ENCODE results near the gene CHMP6. TPM values are rescaled to one million over a fixed set of nuclear protein-coding genes. Genes with fewer than 3 reads are reported as not detected.
A peak's percentile ranks its signal among the peaks of the same experiment; 100 is the strongest.

CHMP6 gene
- total and polyA plus RNA-seq, 4 donors: 9.6 to 24.0 (median 16.7) TPM

DNA sequence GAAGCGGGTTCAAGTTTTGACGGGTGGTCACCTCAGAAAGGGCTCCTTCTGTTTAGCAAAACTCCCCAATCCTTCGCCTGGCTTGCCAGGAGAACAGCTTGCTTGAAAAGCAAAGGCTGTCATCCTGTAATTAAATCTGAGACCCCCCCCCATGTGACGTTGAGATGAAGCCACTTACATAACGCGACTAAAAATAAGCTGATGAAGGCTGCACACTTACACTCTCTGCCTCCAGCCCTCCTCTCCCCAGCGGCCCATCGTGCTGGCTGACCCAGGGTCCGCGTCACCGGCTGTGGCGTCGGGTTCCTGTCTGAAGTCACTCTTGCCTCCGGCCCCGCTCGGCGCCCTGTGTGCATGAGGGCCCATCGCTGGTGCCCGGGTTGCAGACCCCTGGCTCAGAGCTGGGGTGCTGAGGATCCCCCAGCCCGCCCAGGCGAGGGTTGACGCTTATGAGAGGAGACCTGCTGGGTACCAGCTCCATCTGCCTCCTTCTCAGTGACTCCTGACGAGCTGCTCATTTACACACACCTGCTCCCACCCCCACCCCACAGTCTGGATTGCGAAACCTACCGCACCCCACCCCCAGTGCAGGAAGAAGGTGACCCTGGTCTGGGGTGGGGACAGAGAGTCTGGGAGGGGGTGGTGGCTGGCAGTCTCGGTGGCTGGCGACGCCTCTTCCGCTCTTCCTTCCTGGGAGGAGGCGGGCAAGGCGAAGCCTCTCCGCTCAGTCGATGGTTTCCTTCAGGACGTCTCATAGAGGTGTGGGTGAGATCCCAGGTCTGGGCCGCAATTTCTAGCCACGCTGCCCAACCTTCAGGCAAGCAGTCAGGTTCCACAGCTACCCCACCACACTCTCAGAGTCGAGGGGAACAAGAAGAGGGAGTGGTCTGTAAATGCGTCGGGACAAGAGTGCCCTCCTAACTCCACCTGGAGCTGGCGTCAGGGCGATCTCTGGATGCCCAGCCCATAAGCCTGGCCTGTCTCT is 40.2 kb downstream of the CHMP6 start:
- peaks cover 10 to 53% (median 31%) of the 10 kb centered on the region in 4 donors for H3K4me1 ChIP-seq (ENCODE audit: control insufficient read depth in 4 of 4, insufficient read depth in 4 of 4, low read length in 3 of 4)
- TF ChIP-seq HNF4A (conservative IDR thresholded peaks at IDR 0.05) (no peak), NR2F2 (IDR thresholded peaks at IDR 0.05) (peak; percentile 4)
- H3K36me3 ChIP-seq (ENCODE audit: control insufficient read depth in 4 of 4, insufficient read depth in 3 of 4, low read depth in 1 of 4, low read length in 3 of 4): no peaks in the 10 kb centered on the region
- H3K27me3 ChIP-seq (ENCODE audit: control insufficient read depth in 4 of 4, insufficient read depth in 4 of 4, low read length in 3 of 4): no peaks in the 10 kb centered on the region
- peak overlapping the region; percentile 37 to 77 for H3K27ac ChIP-seq (ENCODE audit: low read depth in 1 of 2, low read length in 2 of 2)
- DNase-seq (ENCODE audit: low spot score): no peak
- H3K9me3 ChIP-seq (ENCODE audit: control insufficient read depth in 4 of 4, low read length in 3 of 4): no peaks in the 10 kb centered on the region
- no peak overlapping the region for H3K4me3 ChIP-seq (ENCODE audit: low read depth in 1 of 3, low read length in 3 of 3)
- 77% methylated on average over 41 of the region's 41 CpGs for WGBS
- H3K9ac ChIP-seq (ENCODE audit: low read depth in 1 of 2, low read length in 2 of 2): peak overlapping the region in 1 of 2 donors; percentile 32

DNA sequence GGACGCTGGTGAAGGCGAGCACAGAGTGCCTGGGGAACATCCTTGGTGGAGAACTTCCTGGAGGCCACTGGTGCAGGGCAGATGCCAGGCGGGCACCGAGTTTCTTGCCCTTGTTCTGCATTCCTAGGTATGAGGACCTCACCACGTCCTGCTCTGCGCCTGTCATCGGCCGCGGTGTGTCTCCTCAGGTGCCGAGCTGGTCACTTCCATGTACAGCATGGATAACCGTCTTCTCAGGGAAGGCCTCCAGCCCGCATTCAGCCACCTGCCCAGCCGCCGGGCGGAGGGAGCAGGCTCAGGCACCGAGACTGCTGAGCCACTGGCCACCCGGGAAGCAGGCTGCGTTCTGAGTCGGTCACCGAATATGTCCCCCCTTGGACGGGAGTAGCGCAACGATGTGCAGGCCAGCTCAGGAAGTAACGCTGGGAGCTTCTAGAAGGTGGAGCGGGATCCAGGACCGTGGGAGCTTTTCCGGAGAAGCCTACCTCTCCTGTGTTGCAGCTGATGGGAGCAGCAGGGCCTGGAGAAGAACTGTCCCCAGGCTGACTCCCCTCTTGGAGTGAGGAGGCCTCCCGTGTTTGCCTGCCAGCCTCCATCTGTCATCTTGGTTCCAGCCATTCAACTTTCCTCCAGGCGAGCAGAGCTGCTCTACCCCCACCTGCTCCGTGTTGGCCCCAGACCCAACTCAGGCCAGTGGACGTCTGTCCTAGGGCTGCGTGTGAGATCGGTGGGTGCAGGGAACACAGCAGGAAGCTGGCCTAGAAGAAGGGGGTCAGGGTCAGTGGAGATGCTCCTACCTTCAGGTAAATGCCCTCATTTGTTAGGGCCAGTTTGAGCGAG is 41.2 kb downstream of the CHMP6 start:
- Histone ChIP-seq H3K9ac (ENCODE audit: low read depth in 1 of 2, low read length in 2 of 2) (peak overlapping the region in 1 of 2 donors; percentile 47), H3K9me3 (ENCODE audit: control insufficient read depth in 4 of 4, low read length in 3 of 4) (no peaks in the 10 kb centered on the region), H3K4me1 (ENCODE audit: control insufficient read depth in 4 of 4, insufficient read depth in 4 of 4, low read length in 3 of 4) (peaks cover 15 to 61% (median 39%) of the 10 kb centered on the region in 4 donors), H3K36me3 (ENCODE audit: control insufficient read depth in 4 of 4, insufficient read depth in 3 of 4, low read depth in 1 of 4, low read length in 3 of 4) (no peaks in the 10 kb centered on the region), H3K27ac (ENCODE audit: low read depth in 1 of 2, low read length in 2 of 2) (peak overlapping the region in 1 of 2 donors; percentile 61), H3K4me3 (ENCODE audit: low read depth in 1 of 3, low read length in 3 of 3) (no peak overlapping the region), H3K27me3 (ENCODE audit: control insufficient read depth in 4 of 4, insufficient read depth in 4 of 4, low read length in 3 of 4) (no peaks in the 10 kb centered on the region)
- WGBS: 87% methylated on average over 34 of the region's 34 CpGs
- no peak for TF ChIP-seq TAF1 (conservative IDR thresholded peaks at IDR 0.05)
- TF ChIP-seq, protein P1, sequence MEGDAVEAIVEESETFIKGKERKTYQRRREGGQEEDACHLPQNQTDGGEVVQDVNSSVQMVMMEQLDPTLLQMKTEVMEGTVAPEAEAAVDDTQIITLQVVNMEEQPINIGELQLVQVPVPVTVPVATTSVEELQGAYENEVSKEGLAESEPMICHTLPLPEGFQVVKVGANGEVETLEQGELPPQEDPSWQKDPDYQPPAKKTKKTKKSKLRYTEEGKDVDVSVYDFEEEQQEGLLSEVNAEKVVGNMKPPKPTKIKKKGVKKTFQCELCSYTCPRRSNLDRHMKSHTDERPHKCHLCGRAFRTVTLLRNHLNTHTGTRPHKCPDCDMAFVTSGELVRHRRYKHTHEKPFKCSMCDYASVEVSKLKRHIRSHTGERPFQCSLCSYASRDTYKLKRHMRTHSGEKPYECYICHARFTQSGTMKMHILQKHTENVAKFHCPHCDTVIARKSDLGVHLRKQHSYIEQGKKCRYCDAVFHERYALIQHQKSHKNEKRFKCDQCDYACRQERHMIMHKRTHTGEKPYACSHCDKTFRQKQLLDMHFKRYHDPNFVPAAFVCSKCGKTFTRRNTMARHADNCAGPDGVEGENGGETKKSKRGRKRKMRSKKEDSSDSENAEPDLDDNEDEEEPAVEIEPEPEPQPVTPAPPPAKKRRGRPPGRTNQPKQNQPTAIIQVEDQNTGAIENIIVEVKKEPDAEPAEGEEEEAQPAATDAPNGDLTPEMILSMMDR (IDR thresholded peaks at IDR 0.05; ENCODE audit: low read depth, low read length, missing input control): no peak
- TF ChIP-seq, protein P2, sequence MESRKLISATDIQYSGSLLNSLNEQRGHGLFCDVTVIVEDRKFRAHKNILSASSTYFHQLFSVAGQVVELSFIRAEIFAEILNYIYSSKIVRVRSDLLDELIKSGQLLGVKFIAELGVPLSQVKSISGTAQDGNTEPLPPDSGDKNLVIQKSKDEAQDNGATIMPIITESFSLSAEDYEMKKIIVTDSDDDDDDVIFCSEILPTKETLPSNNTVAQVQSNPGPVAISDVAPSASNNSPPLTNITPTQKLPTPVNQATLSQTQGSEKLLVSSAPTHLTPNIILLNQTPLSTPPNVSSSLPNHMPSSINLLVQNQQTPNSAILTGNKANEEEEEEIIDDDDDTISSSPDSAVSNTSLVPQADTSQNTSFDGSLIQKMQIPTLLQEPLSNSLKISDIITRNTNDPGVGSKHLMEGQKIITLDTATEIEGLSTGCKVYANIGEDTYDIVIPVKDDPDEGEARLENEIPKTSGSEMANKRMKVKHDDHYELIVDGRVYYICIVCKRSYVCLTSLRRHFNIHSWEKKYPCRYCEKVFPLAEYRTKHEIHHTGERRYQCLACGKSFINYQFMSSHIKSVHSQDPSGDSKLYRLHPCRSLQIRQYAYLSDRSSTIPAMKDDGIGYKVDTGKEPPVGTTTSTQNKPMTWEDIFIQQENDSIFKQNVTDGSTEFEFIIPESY (IDR thresholded peaks at IDR 0.05): no peak
- no peak for TF ChIP-seq HNF4A (conservative IDR thresholded peaks at IDR 0.05)
- no peak for TF ChIP-seq FOXA2 (IDR thresholded peaks at IDR 0.05)
- no peak for TF ChIP-seq SP1 (IDR thresholded peaks at IDR 0.05)
- TF ChIP-seq, protein P3, sequence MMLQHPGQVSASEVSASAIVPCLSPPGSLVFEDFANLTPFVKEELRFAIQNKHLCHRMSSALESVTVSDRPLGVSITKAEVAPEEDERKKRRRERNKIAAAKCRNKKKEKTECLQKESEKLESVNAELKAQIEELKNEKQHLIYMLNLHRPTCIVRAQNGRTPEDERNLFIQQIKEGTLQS (IDR thresholded peaks at IDR 0.05): no peak
- no peak for TF ChIP-seq RXRA (IDR thresholded peaks at IDR 0.05)
- TF ChIP-seq YY1 (IDR thresholded peaks at IDR 0.05): no peak
- TF ChIP-seq, protein P4, sequence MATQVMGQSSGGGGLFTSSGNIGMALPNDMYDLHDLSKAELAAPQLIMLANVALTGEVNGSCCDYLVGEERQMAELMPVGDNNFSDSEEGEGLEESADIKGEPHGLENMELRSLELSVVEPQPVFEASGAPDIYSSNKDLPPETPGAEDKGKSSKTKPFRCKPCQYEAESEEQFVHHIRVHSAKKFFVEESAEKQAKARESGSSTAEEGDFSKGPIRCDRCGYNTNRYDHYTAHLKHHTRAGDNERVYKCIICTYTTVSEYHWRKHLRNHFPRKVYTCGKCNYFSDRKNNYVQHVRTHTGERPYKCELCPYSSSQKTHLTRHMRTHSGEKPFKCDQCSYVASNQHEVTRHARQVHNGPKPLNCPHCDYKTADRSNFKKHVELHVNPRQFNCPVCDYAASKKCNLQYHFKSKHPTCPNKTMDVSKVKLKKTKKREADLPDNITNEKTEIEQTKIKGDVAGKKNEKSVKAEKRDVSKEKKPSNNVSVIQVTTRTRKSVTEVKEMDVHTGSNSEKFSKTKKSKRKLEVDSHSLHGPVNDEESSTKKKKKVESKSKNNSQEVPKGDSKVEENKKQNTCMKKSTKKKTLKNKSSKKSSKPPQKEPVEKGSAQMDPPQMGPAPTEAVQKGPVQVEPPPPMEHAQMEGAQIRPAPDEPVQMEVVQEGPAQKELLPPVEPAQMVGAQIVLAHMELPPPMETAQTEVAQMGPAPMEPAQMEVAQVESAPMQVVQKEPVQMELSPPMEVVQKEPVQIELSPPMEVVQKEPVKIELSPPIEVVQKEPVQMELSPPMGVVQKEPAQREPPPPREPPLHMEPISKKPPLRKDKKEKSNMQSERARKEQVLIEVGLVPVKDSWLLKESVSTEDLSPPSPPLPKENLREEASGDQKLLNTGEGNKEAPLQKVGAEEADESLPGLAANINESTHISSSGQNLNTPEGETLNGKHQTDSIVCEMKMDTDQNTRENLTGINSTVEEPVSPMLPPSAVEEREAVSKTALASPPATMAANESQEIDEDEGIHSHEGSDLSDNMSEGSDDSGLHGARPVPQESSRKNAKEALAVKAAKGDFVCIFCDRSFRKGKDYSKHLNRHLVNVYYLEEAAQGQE (IDR thresholded peaks at IDR 0.05): no peak
- no peak for TF ChIP-seq FOXA1 (IDR thresholded peaks at IDR 0.05)
- TF ChIP-seq NR2F2 (IDR thresholded peaks at IDR 0.05): no peak
- no peak for TF ChIP-seq EGR1 (IDR thresholded peaks at IDR 0.05; ENCODE audit: low read depth in 2 of 2)
- no peak for TF ChIP-seq HNF4G (IDR thresholded peaks at IDR 0.05)
- TF ChIP-seq, protein P5, sequence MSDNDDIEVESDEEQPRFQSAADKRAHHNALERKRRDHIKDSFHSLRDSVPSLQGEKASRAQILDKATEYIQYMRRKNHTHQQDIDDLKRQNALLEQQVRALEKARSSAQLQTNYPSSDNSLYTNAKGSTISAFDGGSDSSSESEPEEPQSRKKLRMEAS (IDR thresholded peaks at IDR 0.05): no peak
- TF ChIP-seq GABPA (IDR thresholded peaks at IDR 0.05 in 1 of 2, conservative IDR thresholded peaks at IDR 0.05 in 1 of 2): no peak
- DNase-seq (ENCODE audit: low spot score): no peak

Measured in liver (tissue), 9 donors.